AG04449 (cell line): ENCODE measurements around the gene YTHDC2.

Source experiments
- CTCF ChIA-PET: fragments of 350-600 bp; formaldehyde crosslinking; extraction: SDS; loops from one replicate; lab custom pipeline; 2021; ENCODE audit warnings: antibody characterized with exemption; lab: Yijun Ruan, JAX
- POLR2A ChIA-PET: fragments of 400-600, 350-600 bp; formaldehyde crosslinking; extraction: SDS; loops from one replicate; lab custom pipeline; 2020; ENCODE audit warnings: antibody characterized with exemption, inconsistent platforms; lab: Yijun Ruan, JAX
- DNase-seq: peaks from one replicate; pipeline ENCODE4 v3.0.0-alpha.2; 2010; ENCODE audit warnings: low read depth, low spot score
- H3K4me3 ChIP-seq: 2 replicates; pipeline ENCODE4 v1.5.1; 2011; ENCODE audit warnings: low read depth, mild to moderate bottlenecking, control low read depth, low read length
- TF ChIP-seq, protein P1 (sequence below): IDR thresholded peaks from one replicate; pipeline ENCODE4 v1.5.1; 2011; ENCODE audit warnings: mild to moderate bottlenecking, moderate library complexity, low read length, control low read depth, inconsistent platforms; ENCODE audit not compliant: insufficient read depth; ENCODE audit errors: missing control alignments

YTHDC2 gene

DNA sequence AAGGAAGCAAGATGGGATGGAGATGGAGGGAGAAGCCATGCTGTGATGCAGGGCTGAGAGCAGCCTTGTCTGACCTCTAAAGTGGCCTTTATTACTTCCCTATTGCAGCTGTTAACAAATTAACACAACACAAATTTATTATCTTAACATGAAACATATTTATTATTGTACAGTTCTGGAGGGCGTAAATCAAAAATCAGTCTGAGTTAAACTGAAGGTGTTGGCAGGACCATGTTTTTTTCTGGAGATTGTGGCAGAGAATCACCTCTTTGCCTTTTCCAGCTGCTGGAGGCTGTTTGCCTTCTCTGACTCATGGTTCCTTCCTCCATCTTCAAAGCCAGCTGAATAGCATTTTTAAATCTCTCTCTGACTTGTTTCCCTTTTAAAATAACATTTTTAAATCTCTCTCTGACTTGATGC is 18.1 kb upstream of the YTHDC2 start:
- no peak for DNase-seq
- ChIA-PET CTCF (interaction anchor here (1.4 kb wide), 1 partner anchor 116 kb away, joined by 5 read pairs; no protein-coding TSS in a partner anchor), POLR2A (no interaction called here)
- TF ChIP-seq, protein P1, sequence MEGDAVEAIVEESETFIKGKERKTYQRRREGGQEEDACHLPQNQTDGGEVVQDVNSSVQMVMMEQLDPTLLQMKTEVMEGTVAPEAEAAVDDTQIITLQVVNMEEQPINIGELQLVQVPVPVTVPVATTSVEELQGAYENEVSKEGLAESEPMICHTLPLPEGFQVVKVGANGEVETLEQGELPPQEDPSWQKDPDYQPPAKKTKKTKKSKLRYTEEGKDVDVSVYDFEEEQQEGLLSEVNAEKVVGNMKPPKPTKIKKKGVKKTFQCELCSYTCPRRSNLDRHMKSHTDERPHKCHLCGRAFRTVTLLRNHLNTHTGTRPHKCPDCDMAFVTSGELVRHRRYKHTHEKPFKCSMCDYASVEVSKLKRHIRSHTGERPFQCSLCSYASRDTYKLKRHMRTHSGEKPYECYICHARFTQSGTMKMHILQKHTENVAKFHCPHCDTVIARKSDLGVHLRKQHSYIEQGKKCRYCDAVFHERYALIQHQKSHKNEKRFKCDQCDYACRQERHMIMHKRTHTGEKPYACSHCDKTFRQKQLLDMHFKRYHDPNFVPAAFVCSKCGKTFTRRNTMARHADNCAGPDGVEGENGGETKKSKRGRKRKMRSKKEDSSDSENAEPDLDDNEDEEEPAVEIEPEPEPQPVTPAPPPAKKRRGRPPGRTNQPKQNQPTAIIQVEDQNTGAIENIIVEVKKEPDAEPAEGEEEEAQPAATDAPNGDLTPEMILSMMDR = no peak
- no peak overlapping the region for H3K4me3 ChIP-seq

DNA sequence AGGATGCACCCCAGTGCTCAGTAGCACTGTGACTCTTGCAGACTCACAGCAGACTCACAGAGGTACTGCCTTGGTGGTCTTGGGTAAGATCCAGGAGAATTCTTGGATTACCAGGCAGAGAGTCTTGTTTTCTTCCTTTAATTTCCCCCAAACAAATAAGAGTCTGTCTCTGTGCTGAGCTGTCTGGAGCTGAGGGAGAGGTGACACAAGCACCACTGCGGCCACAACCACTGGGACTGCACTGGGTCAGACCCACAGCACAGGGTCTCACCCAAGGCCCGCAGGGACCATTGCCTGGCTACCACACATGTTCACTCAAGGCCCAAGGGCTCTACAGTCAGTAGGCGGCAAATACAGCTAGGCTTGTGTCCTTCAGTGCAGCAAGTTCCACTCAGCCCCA is 11.4 kb upstream of the YTHDC2 start:
- ChIA-PET CTCF (interaction anchor here (1.4 to 3.8 kb wide), 2 partner anchors 10 to 123 kb away, joined by 3 to 19 read pairs; partner anchors contain the start of gene YTHDC2), POLR2A (interaction anchor here (0.6 kb wide), 1 partner anchor 77 kb away, joined by 3 read pairs; no protein-coding TSS in a partner anchor)
- H3K4me3 ChIP-seq = no peak overlapping the region
- no peak for DNase-seq
- TF ChIP-seq, protein P1 = no peak

DNA sequence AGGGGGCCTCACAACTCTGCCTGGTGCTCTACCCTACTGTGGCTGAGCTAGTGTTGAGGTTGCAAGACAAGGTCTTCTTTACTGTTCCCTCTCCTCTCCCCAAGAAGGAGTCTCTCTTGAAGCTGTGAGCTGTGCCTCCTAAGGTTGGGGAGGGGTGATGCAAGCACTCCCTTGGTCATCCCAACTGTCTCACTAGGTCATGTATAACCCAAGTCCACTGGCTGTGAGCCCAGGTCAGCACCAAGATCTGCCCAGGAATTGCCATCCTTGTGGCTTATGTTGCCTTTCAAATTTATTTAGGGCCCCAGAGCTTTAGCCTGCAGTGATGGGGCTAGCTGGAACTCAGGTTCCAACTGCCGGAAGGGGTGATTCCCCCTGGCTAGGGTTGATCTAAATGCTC is 10.3 kb upstream of the YTHDC2 start:
- POLR2A ChIA-PET = no interaction called here
- TF ChIP-seq, protein P1 = no peak
- no peak overlapping the region for H3K4me3 ChIP-seq
- CTCF ChIA-PET = interaction anchor here (0.8 to 3.8 kb wide), 3 partner anchors 9 to 507 kb away, joined by 3 to 19 read pairs (median 4); partner anchors contain the start of gene YTHDC2
- DNase-seq = no peak

DNA sequence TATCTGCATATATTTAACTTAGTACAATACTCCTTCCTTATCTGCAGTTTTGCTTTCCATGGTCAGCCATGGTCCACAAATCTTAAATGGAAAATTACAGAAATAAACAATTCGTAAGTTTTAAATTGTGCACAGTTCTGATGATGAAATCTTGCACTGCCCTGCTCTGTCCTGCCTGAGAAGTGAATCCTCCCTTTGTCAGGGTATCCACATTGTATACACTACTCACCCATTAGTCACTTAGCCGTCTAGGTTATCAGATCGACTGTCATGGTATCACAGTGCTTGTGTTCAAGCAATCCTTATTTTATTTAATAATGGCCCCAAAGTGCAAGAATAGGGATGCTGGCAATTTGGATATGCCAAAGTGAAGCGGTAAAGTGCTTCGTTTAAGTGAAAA is 8.3 kb upstream of the YTHDC2 start:
- TF ChIP-seq, protein P1 = no peak
- H3K4me3 ChIP-seq = no peak overlapping the region
- ChIA-PET POLR2A (no interaction called here), CTCF (interaction anchor here (0.9 kb wide), 2 partner anchors 125 to 509 kb away, joined by 3 to 8 read pairs; no protein-coding TSS in a partner anchor)
- no peak for DNase-seq

DNA sequence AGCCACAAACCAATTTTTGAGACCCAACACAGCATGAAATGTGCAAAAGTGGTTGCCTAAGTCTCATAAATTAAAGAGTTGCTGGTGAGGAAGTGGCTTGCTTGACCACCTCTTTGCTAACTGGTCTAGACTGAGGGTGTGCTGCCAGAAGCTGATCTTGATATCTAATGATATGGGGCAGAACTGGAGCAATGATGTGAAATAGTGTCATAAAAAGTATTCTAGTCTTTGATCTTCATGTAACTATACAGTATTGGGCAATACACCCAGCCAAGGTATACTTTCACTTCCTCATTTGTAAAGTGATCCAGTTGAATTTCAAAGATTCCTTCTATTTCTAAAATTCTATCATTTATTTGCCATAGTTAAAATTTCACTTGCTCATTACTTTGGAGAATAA is 5.9 kb upstream of the YTHDC2 start:
- DNase-seq = no peak
- CTCF ChIA-PET = interaction anchor here (1.0 to 1.5 kb wide), 2 partner anchors 511 to 512 kb away, joined by 3 to 6 read pairs; no protein-coding TSS in a partner anchor
- H3K4me3 ChIP-seq = no peak overlapping the region
- TF ChIP-seq, protein P1 = no peak
- POLR2A ChIA-PET = no interaction called here

DNA sequence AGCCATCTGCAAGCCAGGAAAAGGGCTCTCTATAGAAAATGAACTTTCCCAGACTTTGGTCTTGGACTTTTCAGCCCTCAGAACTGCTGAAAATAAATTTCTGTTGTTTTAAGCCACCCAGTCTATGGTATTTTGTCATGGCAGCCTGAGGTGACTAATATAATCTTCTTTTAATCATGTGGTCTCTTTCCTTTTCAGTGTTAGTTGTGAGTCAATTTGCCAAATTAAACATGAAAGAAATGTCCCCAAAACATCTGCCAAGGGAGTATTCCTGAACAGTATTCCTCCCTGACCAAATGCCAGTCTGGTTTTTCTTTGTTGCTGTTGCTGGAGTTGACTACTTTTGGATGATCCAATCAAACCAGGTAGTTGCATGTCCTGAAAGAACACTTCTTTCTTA is 4.7 kb upstream of the YTHDC2 start:
- no peak overlapping the region for H3K4me3 ChIP-seq
- CTCF ChIA-PET = interaction anchor here (4.8 to 9.2 kb wide), 2 partner anchors 133 to 513 kb away, joined by 33 to 147 read pairs; no protein-coding TSS in a partner anchor
- no peak for DNase-seq
- POLR2A ChIA-PET = no interaction called here
- TF ChIP-seq, protein P1 = no peak
